Measurements from ENCODE around the gene C2orf69. TPM values are rescaled to one million over a fixed set of nuclear protein-coding genes. Genes with fewer than 3 reads are reported as not detected.

C2orf69 gene
- total RNA-seq, 2 donors from 2014 or later, result 9.1 to 14.4 TPM

DNA sequence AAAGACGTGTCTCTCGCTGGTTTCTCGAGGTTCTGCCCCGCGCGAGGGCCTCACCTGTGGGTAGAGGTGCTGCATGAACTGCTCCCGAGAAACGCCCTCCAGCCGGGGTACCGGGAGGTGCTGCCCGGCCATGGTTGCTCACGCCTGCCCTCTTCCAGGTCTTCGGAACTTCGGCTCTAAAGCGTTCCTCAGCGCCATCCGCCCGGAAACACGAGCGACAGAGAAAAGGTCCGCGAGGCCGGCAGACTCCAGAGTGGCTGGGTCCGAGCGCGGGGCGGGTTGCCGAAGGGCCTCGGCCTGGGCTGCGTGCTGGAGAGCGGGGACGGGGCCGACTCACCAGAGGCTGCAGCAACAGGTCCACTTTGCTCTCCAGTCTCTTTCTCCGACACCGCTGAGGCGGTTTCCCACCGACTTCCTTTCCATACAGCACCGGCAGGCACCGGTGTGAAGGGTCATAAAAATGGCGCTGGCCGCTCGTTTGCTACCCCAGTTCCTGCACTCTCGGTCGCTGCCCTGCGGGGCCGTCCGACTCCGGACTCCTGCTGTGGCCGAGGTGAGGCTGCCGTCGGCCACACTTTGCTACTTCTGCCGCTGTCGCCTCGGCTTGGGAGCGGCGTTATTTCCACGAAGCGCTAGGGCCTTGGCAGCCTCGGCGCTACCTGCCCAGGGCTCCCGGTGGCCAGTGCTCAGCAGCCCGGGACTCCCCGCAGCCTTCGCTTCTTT, 44.4 kb downstream of the C2orf69 start, which contains the start of the genes MAIP1 and TYW5:
Gene MAIP1, plus strand, starts transcription at position 244 of the 723 bp plus-strand sequence. Its CDS starts 217 bp downstream, at position 461.
Gene TYW5, minus strand, starts transcription at position 153 of the 723 bp plus-strand sequence. Its CDS starts 21 bp downstream, at position 132.
- ATAC-seq (peak; percentile 97), DNase-seq (peak; percentile 84)
- intact Hi-C loops (cut with DNase I), result no loop called here

DNA sequence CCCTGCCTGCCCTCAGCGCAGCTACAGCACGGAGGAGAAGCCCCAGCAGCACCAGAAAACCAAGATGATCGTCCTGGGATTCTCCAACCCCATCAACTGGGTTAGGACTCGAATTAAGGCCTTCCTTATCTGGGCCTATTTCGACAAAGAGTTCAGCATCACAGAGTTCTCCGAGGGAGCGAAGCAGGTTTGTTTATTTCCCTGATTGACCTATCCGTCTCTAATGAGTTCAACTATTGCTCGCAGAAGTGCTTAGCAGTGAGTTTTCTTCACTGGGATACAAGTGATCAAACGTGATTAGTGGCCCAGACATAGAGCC, 44.9 kb downstream of the C2orf69 start:
- intact Hi-C loops (cut with DNase I), result no loop called here
- no peak for DNase-seq
- no peak for ATAC-seq

GRCh38 chr2:199958014-199958413, 46.9 kb downstream of the C2orf69 start:
- DNase-seq, result no peak
- intact Hi-C loops (cut with DNase I), result no loop called here
- no peak for ATAC-seq

- DNase-seq (no peak), ATAC-seq (no peak)
- intact Hi-C loops (cut with DNase I), result no loop called here
Observed at GRCh38 chr2:199962203-199962602, 51.1 kb downstream of the C2orf69 start.

- intact Hi-C loops (cut with DNase I), result no loop called here
- no peak for ATAC-seq
- DNase-seq, result no peak
Observed at GRCh38 chr2:199966405-199966804, 55.3 kb downstream of the C2orf69 start.

GRCh38 chr2:199966976-199967375, 55.9 kb downstream of the C2orf69 start:
- ATAC-seq, result no peak
- intact Hi-C loops (cut with DNase I), result no loop called here
- no peak for DNase-seq

DNA sequence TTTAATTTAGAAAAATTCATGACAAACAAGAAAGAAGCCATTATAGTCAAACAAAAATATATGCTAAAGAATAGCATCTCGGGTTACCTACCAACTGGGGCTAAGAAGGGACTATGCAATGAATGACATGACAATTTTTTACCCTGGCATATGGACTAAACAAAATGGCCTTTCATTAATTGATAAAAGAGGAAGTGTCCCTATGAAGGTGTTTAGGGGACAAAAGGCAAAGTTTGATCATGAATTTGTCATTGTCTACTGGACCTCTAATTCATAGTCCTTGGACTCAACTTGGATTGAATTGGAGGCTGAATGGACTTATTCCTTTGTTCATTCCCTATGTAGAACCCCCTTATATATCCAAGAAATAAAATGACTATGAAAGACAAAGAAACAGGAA, 57.0 kb downstream of the C2orf69 start:
- no peak for DNase-seq
- intact Hi-C loops (cut with DNase I), result no loop called here
- ATAC-seq, result no peak

DNA sequence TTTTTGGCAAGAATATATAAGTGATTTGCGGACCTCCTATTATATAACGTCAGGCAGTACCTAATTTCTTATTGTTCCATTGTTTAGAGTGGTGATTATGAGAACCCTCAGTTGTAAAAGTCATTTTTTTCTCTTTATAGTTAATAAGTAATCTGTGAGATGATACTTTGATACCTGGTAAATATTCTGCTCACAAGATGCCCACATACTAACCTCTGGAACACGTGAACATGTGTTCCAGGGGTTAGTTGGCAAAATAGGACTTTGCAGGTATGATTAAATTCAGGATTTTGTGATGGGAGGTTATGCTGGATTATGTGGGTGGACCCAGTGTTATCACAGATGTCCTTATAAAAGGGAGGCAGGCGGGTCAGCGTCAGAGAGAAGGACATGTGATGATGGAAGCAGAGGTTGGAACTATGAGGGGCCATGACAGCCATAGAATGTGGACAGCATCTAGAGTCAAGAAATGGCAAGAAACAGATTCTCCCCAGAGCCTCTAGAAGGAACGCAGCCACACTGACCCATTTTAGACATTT, 61.1 kb downstream of the C2orf69 start:
- intact Hi-C loops (cut with DNase I), result loop anchor here in 1 of 2 donors (5.0 kb wide), 1 partner anchor 510 kb away; no protein-coding TSS in a partner anchor
- ATAC-seq, result no peak

GRCh38 chr2:199973703-199974102, 62.6 kb downstream of the C2orf69 start:
- ATAC-seq (peak in 1 of 2 donors; percentile 52), DNase-seq (no peak)
- intact Hi-C loops (cut with DNase I), result loop anchor here in 1 of 2 donors (5.0 kb wide), 1 partner anchor 509 kb away; no protein-coding TSS in a partner anchor

More for the DNA sequence above, 61.1 kb downstream of the C2orf69 start:
- no peak for DNase-seq

DNA sequence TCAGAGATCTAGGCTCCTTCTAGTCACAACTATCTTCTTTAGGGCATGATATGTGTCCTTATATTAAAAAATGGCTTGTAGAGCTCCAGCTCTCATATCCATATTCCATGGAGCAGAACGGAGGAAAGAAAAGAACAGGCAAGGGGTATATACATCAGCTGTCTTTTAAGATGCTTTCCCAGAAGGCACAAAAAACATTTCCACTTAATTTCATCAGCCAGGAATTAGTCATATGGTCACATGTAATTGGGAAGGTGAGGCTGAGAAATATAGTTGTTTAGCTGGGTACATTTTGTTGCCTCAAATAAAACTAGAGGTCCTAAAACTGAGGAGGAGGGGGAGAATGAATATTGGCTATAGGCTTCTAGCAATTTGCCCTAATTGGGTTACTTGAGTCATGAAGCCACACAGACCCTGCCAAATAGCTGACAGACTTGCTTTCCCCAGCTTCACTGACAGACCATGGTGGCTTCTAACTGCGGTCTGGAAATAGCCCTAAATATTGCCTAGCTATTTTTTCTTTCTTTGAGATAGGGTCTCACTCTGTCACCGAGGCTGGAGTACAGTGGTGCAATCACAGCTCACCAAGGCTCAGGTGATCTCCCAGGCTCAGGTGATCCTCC, 64.3 kb downstream of the C2orf69 start:
- no peak for ATAC-seq
- DNase-seq, result no peak
- intact Hi-C loops (cut with DNase I), result loop anchor here in 1 of 2 donors (5.0 kb wide), 1 partner anchor 727 kb away; no protein-coding TSS in a partner anchor

Other genes starting within 250 kb of the C2orf69 start
- 1 to 10 TPM; 3.4 to 7.8 TPM for gene FTCDNL1, start 60.1 kb upstream of the C2orf69 start, total RNA-seq
- 1 to 10 TPM; 3.4 to 3.9 TPM for gene TYW5, start 44.2 kb downstream of the C2orf69 start, total RNA-seq
- 10 to 100 TPM; 18.3 to 23.4 TPM for gene MAIP1, start 44.3 kb downstream of the C2orf69 start, total RNA-seq